Measurements from ENCODE around the gene ZNF14.
"Not testable (repeated sequence)": the region's sequence is repeated elsewhere in the genome, so short reads cannot be mapped to it uniquely, and the experiment has no call there.

The ZNF14 gene

DNA sequence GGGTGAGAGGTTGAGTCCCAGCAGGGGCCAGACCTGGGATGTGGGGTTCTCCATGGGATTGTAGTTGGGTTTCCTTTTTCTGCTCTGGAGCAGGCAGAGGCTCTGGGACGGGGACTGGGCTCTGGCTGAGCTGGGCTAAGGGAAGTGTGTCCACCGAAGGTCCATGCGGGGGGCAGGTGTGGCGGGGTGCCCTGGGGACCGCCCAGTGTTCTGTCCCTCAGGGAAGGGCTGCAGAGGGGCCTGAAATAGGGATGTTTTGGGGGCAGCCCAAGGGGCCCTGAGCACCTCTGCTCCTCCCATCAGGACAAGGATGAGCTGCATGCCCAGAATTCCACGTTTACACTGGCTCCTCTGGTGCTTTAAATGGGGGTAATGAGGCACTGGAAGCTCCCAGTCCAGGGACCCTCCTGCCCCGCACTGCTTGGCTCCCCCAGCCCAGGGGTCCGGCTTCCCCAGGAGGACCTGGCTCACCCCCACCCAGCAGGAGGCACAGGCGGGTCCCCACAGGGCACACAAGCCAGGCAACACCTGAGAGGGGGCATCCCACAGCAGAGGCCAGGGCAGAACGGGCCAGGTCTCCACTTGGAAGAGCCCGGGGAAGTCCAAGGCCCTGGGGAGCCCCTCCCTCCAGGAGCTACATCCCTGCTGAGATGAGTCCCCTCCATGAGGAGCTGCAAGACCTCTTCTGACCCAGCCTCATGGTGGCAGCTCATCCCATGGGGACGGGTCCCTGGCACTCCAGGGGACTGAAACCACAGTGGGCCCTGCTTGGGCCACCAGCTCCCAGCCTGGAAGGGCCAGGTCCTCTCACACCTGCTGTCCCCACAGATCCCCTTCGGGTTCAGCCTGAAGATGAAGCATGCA lies 14.7 kb upstream of the ZNF14 start:
- Histone ChIP-seq H3K27ac (no peak overlapping the region), H3K4me3 (no peak overlapping the region), H3K9me3 (ENCODE audit: low read depth, low read length) (no peaks in the 10 kb centered on the region), H3K36me3 (ENCODE audit: insufficient read depth, low read length) (no peaks in the 10 kb centered on the region), H3K9ac (ENCODE audit: insufficient read length) (no peak overlapping the region)
- no peak for DNase-seq (ENCODE audit: low read depth, low spot score)
- TF ChIP-seq EZH2 (IDR thresholded peaks at IDR 0.05) (no peak), FOXP2 (optimal IDR thresholded peaks at IDR 0.05; ENCODE audit: control extremely low read depth, extremely low read length, insufficient read depth) (no peak), POLR2AphosphoS5 (IDR thresholded peaks at IDR 0.05; ENCODE audit: borderline replicate concordance, low read depth, low read length) (no peak)

DNA sequence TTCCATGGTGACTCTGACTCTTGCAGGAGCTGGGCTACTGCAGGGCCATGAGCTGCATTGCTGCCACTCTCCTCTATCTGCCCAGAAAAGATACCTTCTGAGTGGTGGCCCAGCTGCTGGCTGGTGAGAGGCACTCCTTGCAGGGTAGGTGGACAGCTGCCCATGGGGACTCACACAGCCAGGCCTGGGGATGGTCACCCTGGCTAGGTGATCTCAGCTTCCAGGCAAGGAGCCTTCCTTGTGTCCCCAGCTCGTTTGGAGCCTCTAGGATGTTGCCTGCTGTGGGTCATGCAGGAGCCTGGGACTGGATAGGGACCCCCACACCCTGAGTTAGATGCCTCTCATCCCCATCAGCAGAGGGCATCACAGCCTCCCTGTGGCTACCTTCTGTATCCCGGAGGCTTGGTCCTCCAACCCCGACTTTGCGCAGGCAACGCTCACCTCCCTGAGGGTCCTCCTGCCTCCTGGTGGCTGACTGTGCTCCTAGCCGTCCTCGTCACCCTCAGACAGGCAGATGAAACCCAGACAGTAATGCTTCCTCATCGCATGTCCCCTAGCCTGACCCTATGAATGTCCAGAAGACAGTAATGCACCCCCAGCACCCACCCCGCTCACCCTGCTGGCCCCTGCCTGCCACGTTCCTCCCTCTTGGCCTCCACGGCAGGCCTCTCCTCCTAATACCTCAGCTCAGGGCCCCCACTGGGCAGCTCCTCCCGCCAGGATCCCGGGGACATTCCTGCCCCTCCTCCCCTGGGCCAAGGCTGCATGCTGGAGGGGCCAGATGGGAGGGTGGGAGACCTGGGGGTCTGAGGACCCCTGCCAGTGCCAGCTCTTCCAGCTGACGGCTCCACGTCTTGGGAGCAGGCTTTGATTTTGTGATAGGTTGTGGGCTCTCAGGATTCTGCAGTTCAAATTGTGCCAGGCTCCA lies 13.6 kb upstream of the ZNF14 start:
- Histone ChIP-seq H3K4me3 (no peak overlapping the region), H3K9ac (ENCODE audit: insufficient read length) (no peak overlapping the region), H3K36me3 (ENCODE audit: insufficient read depth, low read length) (no peaks in the 10 kb centered on the region), H3K9me3 (ENCODE audit: low read depth, low read length) (no peaks in the 10 kb centered on the region), H3K27ac (no peak overlapping the region)
- TF ChIP-seq FOXP2 (optimal IDR thresholded peaks at IDR 0.05; ENCODE audit: control extremely low read depth, extremely low read length, insufficient read depth) (no peak), POLR2AphosphoS5 (IDR thresholded peaks at IDR 0.05; ENCODE audit: borderline replicate concordance, low read depth, low read length) (no peak), EZH2 (IDR thresholded peaks at IDR 0.05) (no peak)
- DNase-seq (ENCODE audit: low read depth, low spot score), result no peak

DNA sequence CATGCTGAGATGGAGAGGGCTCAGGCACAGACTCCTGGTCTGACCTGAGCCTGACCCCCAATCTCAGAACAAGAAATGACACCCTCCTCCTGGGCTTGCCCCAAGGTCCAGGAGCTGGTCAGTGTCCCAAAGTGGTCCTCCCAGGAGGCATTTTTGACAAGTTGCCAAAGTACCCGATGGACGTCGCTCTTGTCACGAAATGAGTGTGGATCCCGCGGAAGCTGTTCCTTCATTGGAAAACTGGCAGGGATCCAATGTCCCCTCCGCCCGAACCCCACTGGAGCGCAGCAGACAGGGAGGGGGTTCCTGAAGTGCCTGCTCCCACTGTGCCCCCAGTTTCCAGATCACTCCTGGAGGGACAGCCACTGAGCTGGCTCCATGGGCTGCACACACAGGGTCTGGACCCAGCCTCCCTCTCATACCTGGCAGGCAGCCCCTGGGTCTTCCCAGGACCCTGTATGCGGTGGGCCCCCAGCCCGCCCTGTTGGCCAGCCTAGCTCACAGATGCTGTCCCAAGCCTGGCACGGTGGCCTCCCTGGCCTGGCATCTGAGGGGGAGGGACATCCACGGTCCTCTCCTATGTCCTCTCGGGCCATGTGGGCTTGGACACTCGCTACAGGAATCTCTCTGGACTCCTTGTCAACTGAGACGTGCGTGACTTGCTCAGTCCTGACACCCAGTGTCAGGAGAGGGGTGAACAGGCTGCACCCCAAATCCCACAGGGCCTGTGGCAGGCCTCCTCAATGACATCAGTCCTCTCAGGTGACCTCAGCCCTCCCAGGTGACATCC lies 12.8 kb upstream of the ZNF14 start:
- H3K27ac ChIP-seq, result no peak overlapping the region
- TF ChIP-seq POLR2AphosphoS5 (IDR thresholded peaks at IDR 0.05; ENCODE audit: borderline replicate concordance, low read depth, low read length), result no peak
- TF ChIP-seq FOXP2 (optimal IDR thresholded peaks at IDR 0.05; ENCODE audit: control extremely low read depth, extremely low read length, insufficient read depth), result no peak
- TF ChIP-seq EZH2 (IDR thresholded peaks at IDR 0.05), result no peak
- no peaks in the 10 kb centered on the region for H3K9me3 ChIP-seq (ENCODE audit: low read depth, low read length)
- no peaks in the 10 kb centered on the region for H3K36me3 ChIP-seq (ENCODE audit: insufficient read depth, low read length)
- DNase-seq (ENCODE audit: low read depth, low spot score), result no peak
- H3K4me3 ChIP-seq, result no peak overlapping the region
- H3K9ac ChIP-seq (ENCODE audit: insufficient read length), result no peak overlapping the region

DNA sequence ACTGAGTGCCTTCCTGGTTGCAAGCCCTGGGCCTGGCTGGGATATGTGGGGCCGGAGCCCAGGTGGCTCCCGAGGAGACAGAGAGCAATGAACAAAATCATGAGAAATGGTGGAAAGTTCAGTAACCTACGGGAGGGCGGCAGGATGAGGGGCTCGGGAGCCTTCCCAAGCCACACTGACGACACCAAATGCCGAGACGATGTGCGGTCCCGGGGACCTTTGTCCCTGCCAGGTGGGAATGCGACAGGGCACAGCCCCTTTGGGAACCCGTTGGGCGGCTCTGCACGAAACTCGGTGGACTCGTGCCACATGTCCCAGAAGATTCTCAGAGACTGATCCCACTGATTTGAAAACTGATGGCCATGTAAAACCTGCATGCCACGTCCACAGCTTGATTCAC lies 11.7 kb upstream of the ZNF14 start:
- no peaks in the 10 kb centered on the region for H3K9me3 ChIP-seq (ENCODE audit: low read depth, low read length)
- no peak overlapping the region for H3K27ac ChIP-seq
- no peak overlapping the region for H3K4me3 ChIP-seq
- H3K9ac ChIP-seq (ENCODE audit: insufficient read length), result no peak overlapping the region
- no peak for DNase-seq (ENCODE audit: low read depth, low spot score)
- no peaks in the 10 kb centered on the region for H3K36me3 ChIP-seq (ENCODE audit: insufficient read depth, low read length)
- TF ChIP-seq FOXP2 (optimal IDR thresholded peaks at IDR 0.05; ENCODE audit: control extremely low read depth, extremely low read length, insufficient read depth), result no peak
- no peak for TF ChIP-seq EZH2 (IDR thresholded peaks at IDR 0.05)
- TF ChIP-seq POLR2AphosphoS5 (IDR thresholded peaks at IDR 0.05; ENCODE audit: borderline replicate concordance, low read depth, low read length), result no peak

DNA sequence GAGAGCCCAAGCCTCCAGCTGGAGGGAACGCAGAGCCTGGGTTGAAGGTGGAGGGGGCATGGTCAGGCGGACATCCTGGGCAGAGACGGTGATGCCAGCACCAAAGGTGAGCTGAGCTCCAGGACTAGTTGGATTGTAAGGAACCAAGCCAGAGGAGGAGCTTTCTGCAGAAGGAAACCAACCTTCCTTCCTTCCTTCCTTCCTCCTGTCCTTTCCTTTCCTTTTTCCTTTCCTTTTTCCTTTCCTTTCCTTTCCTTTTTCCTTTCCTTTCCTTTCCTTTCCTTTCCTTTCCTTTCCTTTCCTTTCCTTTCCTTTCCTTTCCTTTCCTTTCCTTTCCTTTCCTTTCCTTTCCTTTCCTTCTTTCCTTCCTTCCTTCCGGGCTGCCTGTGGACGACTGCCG lies 11.0 kb upstream of the ZNF14 start:
- H3K9ac ChIP-seq (ENCODE audit: insufficient read length); H3K27ac ChIP-seq; H3K9me3 ChIP-seq (ENCODE audit: low read depth, low read length); DNase-seq (ENCODE audit: low read depth, low spot score); H3K4me3 ChIP-seq; H3K36me3 ChIP-seq (ENCODE audit: insufficient read depth, low read length): not testable (repeated sequence)

DNA sequence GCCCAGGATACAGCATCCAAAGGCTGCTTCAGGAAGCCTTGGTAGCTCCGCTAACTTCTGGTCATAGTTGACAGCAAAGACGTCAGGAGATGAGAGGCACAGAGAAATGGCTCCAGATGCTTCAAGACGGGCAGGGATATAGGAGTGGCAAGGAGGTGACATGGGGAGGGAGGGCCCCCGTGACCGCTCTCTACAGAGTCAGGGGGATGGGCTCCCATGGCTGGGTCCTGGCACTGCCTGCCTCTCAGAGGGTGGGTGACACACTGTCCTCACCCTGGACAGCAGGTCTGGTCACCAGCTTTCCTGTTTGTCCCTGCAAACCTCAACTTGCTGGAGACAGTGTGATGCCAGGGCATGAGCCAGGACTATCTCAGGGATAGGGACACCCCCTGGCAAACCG lies 10.3 kb upstream of the ZNF14 start:
- H3K4me3 ChIP-seq, result no peak overlapping the region
- no peak overlapping the region for H3K27ac ChIP-seq
- H3K36me3 ChIP-seq (ENCODE audit: insufficient read depth, low read length), result no peaks in the 10 kb centered on the region
- H3K9me3 ChIP-seq (ENCODE audit: low read depth, low read length), result no peaks in the 10 kb centered on the region
- TF ChIP-seq FOXP2 (optimal IDR thresholded peaks at IDR 0.05; ENCODE audit: control extremely low read depth, extremely low read length, insufficient read depth) (no peak), POLR2AphosphoS5 (IDR thresholded peaks at IDR 0.05; ENCODE audit: borderline replicate concordance, low read depth, low read length) (no peak), EZH2 (IDR thresholded peaks at IDR 0.05) (no peak)
- no peak overlapping the region for H3K9ac ChIP-seq (ENCODE audit: insufficient read length)
- DNase-seq (ENCODE audit: low read depth, low spot score), result no peak

DNA sequence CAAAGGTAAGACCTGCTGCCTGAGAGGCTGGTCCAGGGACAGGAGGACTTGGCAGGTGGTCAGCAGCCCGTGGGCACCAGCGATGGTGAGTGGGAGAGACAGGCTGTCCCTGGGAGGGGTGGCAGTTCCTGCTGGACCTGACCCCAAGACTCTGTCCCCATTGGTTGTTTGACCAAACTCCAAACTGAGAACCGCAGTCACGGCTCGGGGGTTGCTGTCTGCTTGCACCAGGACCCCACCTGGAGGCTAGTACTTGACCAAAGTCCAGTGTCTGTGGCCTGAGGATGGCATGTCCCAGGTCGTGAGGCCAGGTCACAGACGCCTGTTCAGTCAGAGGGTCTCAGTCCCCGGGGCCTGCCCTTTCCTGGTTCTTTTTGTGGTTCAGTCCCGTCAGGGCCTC lies 9.9 kb upstream of the ZNF14 start:
- H3K27ac ChIP-seq, result no peak overlapping the region
- no peak for DNase-seq (ENCODE audit: low read depth, low spot score)
- H3K4me3 ChIP-seq, result no peak overlapping the region
- no peaks in the 10 kb centered on the region for H3K9me3 ChIP-seq (ENCODE audit: low read depth, low read length)
- TF ChIP-seq FOXP2 (optimal IDR thresholded peaks at IDR 0.05; ENCODE audit: control extremely low read depth, extremely low read length, insufficient read depth) (no peak), EZH2 (IDR thresholded peaks at IDR 0.05) (no peak), POLR2AphosphoS5 (IDR thresholded peaks at IDR 0.05; ENCODE audit: borderline replicate concordance, low read depth, low read length) (no peak)
- no peaks in the 10 kb centered on the region for H3K36me3 ChIP-seq (ENCODE audit: insufficient read depth, low read length)
- no peak overlapping the region for H3K9ac ChIP-seq (ENCODE audit: insufficient read length)

DNA sequence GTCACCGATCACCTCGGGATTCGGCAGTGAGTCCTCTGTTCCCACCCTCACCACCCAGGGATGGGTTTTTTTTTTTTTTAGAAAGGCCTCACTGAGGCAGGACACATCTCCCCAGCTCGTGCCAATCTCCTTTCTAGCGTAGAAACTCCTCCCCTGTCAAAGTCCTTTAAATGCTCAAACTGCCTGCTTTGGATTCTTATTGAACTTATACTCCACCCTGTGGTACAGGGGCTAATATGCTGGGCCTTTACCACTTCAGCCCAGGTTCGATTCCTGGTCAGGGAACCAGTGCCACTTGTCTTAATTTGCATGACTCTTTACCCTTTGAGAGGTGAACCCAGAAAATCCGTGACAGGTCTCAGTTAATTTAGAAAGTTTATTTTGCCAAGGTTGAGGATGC lies 8.3 kb upstream of the ZNF14 start:
- no peak for DNase-seq (ENCODE audit: low read depth, low spot score)
- Histone ChIP-seq H3K9me3 (ENCODE audit: low read depth, low read length) (no peaks in the 10 kb centered on the region), H3K4me3 (no peak overlapping the region), H3K27ac (no peak overlapping the region), H3K36me3 (ENCODE audit: insufficient read depth, low read length) (no peaks in the 10 kb centered on the region), H3K9ac (ENCODE audit: insufficient read length) (no peak overlapping the region)
- no peak for TF ChIP-seq POLR2AphosphoS5 (IDR thresholded peaks at IDR 0.05; ENCODE audit: borderline replicate concordance, low read depth, low read length)
- TF ChIP-seq EZH2 (IDR thresholded peaks at IDR 0.05), result no peak
- no peak for TF ChIP-seq FOXP2 (optimal IDR thresholded peaks at IDR 0.05; ENCODE audit: control extremely low read depth, extremely low read length, insufficient read depth)
